ENCODE results near the gene LGALS8.

GRCh38 chr1:236530286-236530685, 6.5 kb downstream of the LGALS8 start:
- TF ChIP-seq, protein P1, sequence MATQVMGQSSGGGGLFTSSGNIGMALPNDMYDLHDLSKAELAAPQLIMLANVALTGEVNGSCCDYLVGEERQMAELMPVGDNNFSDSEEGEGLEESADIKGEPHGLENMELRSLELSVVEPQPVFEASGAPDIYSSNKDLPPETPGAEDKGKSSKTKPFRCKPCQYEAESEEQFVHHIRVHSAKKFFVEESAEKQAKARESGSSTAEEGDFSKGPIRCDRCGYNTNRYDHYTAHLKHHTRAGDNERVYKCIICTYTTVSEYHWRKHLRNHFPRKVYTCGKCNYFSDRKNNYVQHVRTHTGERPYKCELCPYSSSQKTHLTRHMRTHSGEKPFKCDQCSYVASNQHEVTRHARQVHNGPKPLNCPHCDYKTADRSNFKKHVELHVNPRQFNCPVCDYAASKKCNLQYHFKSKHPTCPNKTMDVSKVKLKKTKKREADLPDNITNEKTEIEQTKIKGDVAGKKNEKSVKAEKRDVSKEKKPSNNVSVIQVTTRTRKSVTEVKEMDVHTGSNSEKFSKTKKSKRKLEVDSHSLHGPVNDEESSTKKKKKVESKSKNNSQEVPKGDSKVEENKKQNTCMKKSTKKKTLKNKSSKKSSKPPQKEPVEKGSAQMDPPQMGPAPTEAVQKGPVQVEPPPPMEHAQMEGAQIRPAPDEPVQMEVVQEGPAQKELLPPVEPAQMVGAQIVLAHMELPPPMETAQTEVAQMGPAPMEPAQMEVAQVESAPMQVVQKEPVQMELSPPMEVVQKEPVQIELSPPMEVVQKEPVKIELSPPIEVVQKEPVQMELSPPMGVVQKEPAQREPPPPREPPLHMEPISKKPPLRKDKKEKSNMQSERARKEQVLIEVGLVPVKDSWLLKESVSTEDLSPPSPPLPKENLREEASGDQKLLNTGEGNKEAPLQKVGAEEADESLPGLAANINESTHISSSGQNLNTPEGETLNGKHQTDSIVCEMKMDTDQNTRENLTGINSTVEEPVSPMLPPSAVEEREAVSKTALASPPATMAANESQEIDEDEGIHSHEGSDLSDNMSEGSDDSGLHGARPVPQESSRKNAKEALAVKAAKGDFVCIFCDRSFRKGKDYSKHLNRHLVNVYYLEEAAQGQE (IDR thresholded peaks at IDR 0.05; ENCODE audit: low read depth) = no peak
- TF ChIP-seq TEAD4 (IDR thresholded peaks at IDR 0.05) (no peak), EGR1 (IDR thresholded peaks at IDR 0.05) (no peak), CEBPB (IDR thresholded peaks at IDR 0.05) (no peak)

Data from Ishikawa (cell line).